ENCODE measurements around the gene DHX38.

GRCh38 chr16:72072514-72073342, 20.9 kb upstream of the DHX38 start:
- TF ChIP-seq CTCF (IDR thresholded peaks at IDR 0.05; ENCODE audit: poor library complexity) (no peak), EZH2 (IDR thresholded peaks at IDR 0.05; ENCODE audit: borderline replicate concordance) (no peak), EZH2phosphoT487 (IDR thresholded peaks at IDR 0.05; ENCODE audit: low read depth, severe bottlenecking, unreplicated experiment) (no peak)
